Globus pallidus (tissue), 1 donor: ENCODE data around the gene CUX1.
"Not testable (repeated sequence)": the region's sequence is repeated elsewhere in the genome, so short reads cannot be mapped to it uniquely, and the experiment has no call there.

ENCODE experiments used
- DNase-seq: peaks from one replicate; pipeline ENCODE4 v3.0.0-alpha.2; 2015; ENCODE audit warnings: low spot score

The CUX1 gene

DNA sequence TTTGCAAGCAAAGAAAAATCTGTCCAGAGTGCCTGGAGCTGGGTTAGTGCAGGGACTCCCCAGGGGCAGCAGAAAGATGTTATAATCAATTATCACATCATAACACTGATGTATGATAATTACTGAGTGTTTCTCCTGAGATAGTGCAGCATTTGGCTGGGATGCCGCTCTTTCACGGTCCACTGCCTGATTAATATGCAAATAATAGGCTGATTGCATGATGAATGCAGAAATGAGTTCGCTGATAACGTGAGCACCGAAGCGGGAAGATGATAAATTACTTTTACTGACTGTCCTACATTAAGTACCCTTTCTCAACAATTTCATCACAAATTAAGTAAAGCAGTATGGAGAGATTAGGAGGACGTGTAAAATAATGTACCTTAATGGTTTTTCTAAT, 397.8 kb downstream of the CUX1 start:
- no peak for DNase-seq

DNA sequence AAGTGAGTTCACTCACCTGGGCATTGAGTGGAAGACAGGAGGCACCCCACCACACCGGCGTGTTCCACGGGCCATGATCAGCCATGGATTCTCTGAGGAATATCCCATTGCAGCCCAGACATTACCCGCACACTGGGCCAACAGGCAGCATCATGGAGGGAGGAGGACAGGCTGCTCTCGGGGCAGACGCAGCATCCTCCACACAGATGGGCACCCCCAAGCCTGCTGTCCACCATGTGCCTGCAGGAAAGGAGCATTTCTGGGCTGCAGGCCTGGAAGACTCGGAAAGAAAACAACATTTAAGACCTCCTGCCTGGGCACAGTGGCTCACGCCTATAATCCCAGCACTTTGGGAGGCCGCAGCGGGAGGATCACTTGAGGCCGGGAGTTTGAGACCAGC, 398.3 kb downstream of the CUX1 start:
- no peak for DNase-seq

DNA sequence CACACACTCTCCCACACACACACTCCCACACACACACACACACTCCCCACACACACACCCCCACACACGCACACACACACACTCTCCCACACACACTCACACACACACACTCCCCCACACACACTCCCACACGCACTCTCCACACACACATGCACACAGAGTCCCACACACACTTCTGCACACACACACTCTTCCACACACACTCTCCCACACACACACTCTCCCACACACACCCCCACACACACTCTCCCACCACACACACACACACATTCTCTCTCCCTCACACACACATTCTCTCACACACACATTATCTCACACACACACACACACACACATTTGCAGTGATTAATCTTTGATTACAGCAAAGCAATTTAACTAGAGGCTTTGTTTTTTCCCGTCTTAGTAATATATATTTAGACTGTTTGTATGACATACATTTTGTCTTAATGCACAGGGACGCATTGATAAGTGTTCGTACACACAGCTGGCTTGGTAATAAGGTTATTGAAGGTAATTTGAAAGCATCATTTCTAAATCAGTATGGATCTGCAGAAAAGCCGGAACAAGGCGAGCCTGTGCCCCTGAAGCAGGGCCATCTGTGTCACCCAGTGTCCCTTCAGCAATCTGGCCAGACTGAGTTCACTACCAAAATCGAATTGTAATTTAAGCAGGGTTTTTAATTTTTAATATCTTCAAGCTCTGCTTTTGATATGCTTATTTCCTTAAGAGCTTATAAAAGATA, 399.3 kb downstream of the CUX1 start:
- no peak for DNase-seq

DNA sequence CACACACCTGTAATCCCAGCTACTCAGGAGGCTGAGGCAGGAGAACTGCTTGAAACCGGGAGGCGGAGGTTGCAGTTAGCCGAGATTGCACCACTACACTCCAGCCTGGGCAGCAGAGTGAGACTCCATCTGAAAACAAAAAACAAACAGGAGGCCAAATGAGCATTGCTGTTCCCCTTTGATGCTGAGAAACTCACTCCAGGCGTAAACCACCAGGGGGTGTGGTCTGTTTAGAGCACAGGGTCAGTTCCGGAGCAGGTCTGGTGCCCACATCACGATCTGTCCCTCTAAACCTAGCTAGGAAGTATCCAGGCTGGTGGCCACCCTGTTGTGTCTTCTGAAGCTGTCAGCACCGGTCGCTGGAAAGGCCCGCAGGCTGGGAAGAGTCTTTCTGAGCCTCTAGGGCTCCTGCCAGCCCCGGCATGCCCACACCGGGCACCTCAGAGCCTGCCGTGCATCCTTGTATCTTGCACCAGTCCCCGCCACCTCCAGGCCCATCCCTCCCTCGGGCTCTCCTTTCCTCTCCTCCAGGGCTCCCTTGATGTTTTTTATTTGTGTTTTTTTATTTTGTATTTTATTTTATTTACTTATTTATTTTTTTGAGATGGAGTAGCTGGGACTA, 402.9 kb downstream of the CUX1 start:
- no peak for DNase-seq

DNA sequence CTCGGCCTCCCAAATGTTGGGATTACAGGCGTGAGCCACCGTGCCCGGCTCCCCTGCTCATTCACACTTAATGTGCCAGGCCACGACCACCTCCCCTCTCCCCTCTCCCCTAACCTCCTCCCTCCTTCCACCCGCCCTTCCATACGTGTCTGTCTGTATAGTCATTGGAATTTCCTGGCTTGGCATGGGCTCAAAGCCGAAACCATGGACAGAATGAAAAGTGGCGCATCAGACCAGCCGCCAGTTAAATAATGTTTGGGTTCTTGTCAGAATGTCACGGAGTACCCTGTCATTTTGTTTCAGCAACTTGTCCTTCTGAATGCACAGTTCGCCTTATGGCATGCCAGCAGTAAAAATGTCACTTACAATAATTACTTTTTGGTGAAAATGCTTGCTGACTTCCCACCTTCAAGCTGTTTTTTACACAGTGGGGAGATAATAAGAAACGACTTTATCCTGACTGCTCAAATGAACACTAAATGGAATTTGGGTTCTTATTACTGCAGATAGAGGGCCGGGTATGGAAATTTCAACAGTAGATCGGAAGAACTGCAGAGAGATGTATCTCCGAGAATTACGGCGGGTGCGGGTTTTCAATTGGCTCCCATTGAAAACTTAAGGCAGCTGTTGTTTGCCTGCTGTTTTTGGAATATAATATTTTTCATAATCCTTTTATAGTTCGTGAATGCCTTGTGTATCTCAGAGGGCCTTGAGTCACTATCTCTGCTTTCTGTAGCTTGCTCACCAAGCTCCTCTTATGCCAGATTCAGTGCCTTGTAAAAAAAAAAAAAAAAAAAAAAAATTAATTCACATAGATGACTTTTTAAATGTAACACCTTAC, 403.8 kb downstream of the CUX1 start:
- DNase-seq: no peak

DNA sequence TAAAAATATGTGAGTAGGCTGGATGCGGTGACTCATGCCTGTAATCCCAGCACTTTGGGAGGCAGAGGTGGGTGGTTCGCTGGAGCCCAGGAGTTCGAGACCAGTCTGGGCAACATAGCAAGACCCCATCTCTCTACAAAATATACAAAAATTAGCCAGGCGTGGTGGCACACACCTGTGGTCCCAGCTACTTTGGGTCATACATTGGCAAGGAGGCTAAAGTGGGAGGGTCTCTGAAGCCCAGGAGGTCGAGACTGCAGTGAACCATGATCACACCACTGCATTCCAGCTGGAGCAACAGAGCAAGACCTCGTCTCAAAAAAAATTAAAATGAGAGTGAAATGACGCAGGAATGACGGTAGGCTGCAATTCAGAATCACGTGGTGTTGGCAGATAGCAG, 404.5 kb downstream of the CUX1 start:
- no peak for DNase-seq

DNA sequence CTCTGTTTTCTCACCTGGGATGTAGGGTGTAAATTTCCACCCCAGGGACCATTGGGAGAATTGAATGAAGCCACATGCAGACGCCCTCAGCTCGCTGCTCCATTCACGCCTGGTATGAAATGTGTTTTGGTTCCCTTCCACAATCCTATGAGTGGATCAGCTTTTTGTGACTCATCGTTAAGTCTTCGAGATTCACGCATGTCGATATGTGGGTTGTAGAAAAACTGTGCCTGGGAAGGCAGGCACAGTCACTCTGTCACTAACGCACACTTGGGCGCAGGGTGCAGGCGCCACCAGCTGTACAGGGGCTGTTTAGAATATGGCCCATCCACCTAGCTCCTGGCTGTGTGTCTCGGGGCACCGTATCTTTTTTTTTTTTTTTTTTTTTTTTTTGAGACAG, 405.0 kb downstream of the CUX1 start:
- no peak for DNase-seq

DNA sequence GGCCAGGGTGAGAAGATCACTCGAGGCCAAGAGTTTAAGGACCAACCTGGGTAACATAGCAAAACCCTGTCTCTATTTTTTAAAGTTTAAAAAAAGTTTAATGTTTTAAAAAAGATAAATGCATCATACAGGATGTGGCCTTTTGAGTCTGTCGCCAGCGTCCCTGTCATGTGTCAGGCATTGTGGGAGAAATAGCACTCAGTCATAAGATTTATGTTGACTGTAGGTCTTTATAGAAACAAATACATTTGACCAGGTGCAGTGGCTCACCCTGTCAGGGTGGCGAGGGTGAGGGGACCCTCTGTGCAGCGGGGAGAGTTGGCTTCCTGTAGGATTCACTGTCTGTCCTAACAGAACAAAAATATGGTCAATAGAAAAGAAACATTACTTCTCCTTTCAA, 405.8 kb downstream of the CUX1 start:
- no peak for DNase-seq

DNA sequence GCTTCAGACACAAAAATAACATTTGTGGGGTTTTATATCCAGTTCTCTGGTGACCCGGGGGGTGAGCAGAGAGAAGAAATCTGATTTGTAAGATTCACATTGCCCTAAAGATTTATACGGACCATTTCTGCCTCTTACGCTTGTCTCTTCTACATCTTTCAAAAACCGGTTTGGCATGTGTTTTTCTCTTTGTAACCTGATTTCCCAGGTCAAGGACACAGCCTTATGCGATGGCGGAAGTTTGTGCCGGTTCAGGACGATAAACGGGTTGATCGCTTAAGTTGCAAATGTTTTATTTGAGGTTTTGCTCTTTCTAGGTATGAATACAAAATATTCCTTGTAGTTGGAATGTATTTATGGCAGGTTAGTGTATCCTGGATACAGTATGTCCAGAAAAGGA, 407.6 kb downstream of the CUX1 start:
- DNase-seq: no peak

DNA sequence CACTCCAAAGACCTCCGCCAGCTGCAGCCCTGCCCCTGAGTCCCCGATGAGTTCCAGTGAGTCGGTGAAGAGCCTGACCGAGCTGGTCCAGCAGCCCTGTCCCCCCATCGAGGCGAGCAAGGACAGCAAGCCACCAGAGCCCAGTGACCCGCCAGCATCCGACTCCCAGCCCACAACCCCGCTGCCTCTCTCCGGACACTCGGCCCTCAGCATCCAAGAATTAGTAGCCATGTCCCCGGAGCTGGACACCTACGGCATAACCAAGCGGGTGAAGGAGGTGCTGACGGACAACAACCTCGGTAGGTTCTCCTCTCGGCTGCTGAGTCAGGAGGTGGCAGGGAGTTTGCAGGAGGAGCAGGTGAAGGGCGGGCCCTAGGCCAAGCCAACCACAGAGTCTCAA, 409.9 kb downstream of the CUX1 start:
- DNase-seq: no peak

DNA sequence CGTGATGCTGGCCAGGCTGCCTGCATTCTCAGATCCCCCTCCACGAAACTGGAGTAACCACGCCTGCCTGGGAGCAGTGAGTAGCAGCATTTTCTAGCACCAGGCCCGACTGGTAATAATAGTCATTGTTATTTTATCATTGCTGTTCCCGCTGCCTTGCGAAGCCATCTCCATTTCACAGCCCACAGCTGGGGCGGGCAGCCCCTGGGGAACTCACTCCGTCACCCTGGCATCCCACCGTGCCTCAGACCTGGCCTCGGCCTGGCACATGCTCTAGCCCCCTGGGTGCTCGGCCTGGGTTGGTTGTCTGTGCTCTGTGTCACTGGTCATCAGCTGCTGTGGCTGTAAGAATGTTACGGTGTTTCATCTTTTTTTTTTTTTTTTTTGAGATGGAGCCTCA, 411.5 kb downstream of the CUX1 start:
- no peak for DNase-seq

DNA sequence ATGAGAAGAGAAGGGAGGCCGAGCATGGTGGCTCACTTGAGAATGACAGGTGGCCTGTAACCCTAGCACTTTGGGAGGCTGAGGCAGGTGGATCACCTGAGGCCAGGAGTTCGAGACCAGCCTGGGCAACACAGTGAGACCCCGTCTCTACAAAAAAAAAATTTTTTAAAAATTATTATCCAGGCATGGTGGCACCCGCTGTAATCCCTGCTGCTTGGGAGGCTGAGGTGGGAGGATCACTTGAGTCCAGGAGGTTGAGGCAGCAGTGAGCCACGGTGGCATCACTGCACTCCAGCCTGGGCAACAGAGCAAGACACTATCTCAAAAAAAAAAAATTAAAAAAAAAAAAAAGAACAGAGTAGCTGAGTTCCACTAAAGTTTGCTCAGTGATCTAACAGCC, 412.7 kb downstream of the CUX1 start:
- not testable (repeated sequence) for DNase-seq

DNA sequence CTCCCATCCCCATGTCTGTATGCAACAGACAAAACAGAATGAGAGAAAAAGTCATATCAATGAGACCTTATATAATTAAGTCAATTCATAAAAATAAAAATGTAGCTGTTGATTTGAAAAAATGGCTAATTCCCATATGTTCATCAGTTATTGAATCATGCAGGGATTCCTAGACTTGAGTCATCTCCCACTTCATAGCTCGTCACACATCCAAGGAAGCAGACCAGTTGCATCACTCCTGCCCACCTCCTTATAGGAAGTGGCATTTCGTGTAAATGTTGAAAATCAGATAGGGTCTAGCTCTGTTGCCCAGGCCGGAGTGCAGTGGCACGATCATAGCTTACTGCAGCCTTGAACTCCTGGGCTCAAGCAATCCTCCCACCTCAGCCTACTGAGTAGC, 413.2 kb downstream of the CUX1 start:
- DNase-seq: no peak

DNA sequence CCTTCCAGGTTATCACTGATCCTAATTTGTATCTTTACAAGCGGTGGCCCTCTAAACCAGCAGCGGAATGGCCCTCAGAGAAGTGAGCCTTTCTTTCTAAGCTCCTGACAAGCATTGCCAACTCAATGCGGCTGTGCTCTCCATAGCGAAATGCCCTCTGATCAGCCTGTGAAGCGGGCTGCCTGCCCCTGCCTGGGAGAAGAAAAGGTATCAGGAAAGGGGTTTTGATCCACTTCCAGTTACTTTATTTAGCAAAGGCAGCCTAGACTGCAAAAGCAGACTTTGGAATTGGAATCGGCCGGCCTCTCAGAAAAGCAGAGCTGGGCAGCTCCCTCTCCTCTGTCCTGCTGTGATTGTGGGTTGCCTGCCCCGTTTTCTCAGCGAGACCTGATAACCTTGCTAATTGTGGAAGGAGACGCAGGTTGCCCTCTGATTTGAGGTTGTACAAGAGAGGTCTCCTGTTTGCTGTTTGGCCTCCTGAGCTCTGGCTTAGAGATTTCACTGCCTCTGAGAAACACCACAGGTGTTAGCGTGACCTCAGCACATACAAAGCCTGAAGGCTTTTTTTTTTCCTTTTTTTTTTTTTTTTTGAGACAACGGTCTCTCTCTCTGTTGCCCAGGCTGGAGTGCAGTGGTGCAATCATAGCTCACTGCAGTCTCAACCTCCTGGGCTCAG, 415.3 kb downstream of the CUX1 start:
- no peak for DNase-seq

DNA sequence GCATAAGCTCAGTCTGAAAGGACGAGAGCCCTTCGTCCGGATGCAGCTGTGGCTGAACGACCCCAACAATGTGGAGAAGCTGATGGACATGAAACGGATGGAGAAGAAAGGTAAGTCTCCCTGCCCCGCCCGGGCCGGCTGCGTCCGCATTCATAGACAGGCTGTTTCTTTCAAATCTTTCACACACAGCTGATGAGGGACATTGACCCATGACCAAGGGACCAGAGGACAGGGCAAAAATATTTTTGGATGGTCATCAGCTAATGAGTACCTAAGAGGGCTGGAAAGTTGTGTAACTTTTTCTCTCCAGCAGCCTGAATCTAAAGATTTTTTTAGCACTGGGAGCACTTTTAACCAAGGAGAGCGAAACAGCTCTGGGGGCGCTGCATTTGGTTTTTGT, 416.7 kb downstream of the CUX1 start:
- DNase-seq: no peak

DNA sequence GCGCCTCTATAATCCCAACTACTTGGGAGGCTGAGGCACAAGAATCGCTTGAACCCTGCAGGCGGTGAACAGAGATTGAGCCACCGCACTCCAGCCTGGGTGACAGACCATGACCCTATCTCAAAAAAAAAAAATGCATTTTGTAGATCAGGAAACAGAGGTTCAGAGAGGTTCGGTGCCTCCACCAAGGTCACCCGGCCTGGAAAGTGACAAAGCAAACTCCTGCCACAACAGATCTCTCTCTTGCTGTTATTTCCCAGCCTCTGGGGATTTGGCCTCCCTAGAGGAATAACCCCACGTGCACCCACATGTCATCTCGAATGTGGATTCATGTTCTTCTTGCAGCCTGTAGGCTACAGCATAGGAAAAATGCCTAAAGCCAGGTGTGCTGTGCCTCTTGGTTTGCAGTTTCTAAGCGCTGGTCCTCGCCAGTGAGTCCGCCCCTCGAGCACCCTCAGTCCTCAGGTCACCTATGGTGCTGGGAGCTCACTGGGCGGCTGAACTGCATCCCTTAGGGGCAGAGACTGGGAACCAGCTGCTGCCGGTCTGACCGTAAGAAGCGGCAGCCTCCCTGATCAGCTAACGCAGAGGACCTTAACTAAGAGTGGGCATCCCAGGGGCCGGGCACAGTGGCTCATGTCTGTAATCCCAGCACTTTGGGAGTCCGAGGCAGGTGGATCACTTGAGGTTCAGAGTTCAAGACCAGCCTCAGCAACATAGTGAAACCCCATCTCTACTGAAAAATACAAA, 417.6 kb downstream of the CUX1 start:
- no peak for DNase-seq

DNA sequence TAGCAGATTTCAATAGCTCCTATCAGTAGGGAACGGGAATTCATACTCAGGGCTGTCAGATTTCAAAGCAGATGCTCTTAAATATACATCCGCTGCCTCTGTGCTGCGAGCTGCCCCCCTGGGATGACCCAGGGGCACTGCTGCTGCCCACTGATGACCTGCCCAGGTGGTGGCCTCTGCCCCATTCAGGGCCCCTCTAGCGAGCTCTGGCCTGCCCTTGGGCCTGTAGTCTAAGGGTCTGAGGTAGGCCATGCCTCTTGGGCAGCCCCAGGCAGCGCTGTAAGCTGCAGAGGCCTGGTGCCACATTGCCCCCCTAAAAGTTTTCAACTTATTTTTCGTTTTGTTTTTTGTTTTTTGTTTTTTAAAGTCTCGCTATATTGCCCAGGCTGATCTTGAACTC, 418.7 kb downstream of the CUX1 start:
- no peak for DNase-seq

DNA sequence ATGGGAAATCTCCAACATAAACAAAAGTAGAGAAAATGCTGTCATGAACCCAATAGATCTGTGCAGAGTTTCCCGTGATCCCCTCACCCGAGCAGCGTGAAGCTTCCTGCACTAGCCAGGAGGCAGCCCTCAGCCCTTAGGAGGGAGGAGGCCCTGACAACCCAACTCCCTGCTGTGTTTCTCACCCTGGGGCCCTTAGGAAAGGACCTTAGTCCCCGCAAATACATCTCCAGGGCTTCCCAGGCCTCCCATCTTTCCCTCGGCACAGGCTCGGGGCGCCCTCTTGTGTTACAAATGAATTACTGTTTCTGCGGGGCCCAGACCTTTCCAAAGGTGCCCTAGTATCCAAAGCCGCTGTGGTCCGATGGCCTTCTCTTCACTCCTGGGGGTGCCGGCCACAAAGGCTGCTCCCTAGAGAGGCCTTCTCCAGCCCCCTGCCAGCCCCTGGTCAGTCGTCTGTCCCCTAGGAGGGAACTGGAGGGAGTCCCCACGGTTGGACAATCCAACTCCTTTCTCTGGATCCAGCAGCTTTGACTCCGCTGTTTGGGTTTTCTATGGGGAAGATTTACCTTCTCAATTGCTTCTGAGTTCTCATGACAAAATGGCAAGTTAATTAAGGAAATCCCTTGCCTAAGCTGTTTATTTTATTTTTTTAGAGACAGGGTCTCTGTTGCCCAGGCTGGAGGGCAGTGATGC, 419.3 kb downstream of the CUX1 start:
- DNase-seq: peak; percentile 64

DNA sequence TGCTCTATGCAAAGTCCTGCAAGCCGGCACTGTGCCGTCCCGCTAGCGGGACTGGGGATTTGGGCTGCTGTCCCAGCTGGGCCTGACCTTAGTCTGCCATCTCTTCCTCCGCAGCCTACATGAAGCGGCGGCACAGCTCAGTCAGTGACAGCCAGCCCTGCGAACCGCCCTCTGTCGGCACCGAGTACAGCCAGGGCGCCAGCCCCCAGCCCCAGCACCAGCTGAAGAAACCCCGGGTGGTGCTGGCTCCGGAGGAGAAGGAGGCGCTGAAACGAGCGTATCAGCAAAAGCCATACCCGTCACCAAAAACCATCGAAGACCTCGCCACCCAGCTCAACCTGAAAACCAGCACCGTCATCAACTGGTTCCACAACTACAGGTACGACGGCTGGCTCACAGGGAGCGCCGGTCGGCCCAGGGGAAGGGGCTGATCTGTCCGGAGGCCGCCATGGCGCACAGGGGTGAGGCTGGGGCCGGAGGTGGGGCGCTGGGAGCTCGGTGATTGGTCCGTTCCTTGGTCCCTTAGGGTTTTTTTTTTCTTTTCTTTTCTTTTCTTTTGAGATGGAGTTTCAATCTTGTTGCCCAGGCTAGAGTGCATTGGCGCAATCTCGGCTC, 421.9 kb downstream of the CUX1 start:
- no peak for DNase-seq

DNA sequence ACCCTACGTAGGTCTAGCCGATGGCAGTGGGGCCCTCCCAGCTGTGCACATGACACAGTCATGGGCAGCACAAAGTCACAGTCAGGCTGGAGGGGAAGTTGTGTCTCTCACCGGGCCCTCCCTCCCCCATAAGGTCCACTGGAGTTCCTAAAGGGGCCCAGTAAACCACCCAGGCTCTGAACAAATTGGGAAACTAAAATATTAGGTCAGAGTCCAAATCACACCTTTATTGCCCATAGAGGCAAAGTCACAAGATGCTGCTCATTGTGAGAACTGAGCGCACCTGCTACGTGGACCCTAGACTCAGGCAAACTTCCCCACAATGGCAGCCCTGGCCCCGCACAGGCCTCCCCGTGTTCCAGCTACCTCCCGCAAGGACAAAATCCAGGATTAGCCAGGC, 424.0 kb downstream of the CUX1 start:
- DNase-seq: no peak

DNA sequence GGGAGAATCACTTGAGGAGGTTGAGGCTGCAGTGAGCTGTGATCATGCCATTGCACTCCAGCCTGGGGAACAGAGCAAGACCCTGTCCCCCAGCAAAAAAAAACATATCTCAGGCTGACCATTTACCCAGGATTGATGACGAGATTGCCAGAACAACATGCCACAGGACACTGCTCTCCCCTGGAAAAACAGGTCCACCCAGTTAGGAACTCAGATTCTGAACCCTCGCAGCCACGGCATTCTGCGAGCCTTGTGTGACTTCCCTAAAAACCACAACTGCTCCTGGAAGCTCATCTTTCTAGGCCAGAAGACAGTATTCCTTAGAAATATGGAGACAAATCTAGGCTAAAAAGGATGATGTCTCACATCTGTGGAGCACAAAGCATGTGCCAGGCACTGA, 427.2 kb downstream of the CUX1 start:
- DNase-seq: no peak
